ENCODE results near the gene LSM11.

The LSM11 gene

GRCh38 chr5:157729858-157730257, 13.7 kb upstream of the LSM11 start:
- peak overlapping the region; percentile 34; the same call in 1 of the 2 replicates for H3K4me3 ChIP-seq (ENCODE audit: low read length)
- no peak for TF ChIP-seq ZNF274 (IDR thresholded peaks at IDR 0.05; ENCODE audit: low read depth, low read length)

DNA sequence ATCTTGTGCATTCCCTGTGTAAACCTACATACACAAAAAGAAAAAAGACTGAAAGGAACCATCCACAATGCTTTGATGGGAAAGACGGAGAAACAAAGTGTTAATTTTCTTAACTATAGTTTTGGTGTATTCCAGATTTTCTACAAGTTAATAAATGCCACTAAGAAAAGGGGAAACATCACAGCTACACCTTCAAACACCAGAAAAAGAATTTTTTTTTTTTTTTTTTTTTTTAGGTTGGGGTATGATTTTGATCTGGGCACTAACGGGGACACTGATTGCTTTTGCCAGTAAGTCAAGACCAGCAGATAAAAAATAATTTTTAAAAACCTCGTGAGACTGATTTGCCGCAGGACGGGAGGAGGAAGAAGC, 12.6 kb upstream of the LSM11 start:
- peak overlapping the region; percentile 68 for H3K4me3 ChIP-seq (ENCODE audit: low read length)
- no peak for TF ChIP-seq ZNF274 (IDR thresholded peaks at IDR 0.05; ENCODE audit: low read depth, low read length)

DNA sequence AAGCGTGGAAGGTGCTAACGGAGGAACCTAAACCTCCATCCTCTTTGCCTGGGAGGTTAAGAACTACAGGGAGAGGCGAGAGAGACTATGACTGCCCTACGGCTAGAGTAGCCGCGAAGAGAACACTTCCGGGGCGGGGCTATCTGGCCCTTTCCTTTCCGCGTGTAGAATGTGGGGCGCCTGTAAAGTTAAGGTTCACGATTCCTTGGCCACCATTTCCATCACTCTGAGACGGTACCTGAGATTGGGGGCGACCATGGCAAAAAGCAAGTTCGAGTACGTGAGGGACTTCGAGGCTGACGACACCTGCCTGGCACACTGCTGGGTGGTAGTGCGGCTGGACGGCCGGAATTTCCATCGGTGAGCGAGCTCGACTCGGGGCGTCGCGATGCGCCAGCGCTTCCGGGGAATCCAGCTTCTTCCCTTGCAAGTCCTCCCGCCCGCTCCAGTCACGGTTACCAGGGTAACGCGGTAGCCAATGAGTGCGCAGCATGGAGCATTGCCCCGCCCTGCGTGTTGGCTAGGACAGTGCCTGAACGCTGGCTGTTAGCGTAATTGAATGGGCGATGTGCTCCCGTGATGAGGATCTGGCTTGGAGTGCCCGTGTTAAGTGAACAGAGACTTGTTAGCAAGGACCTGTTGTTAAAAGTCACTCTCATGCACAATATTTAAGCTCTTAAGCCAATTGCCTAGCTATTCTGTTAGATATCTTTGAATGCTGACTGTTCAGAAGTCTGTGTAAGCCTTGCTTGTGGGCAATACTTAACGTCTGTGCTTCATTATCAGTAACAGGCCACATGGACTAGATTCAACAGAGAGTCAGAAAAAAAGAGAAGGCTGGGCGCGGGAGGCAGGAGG, 12.0 kb upstream of the LSM11 start, which contains the start of gene THG1L:
THG1L (plus strand) TSS at position 149 of the 858 bp plus-strand sequence; CDS start at position 170, 21 bp downstream.
- H3K4me3 ChIP-seq (ENCODE audit: low read length): peak within 1 kb of the TSS; percentile 68
- no peak for TF ChIP-seq ZNF274 (IDR thresholded peaks at IDR 0.05; ENCODE audit: low read depth, low read length)

DNA sequence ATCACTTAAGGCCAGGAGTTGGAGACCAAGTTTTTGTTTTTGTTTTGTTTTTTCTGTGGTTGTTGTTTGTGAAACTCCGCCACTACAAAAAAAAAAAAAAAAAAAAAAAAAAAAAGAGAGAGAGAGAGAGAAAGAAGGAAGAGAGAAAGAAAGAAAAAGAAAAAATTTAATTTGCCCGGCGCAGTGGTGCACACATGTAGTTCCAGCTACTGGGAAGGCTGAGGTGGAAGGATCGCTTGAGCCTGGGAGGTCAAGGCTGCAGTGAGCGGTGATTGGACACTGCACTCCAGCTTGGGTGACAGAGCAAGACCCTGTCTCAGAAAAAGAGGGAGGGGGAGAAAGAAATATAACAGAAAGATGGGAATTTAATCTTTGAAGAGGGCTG, 11.4 kb upstream of the LSM11 start:
- H3K4me3 ChIP-seq (ENCODE audit: low read length): peak overlapping the region; percentile 68; the same call in 1 of the 2 replicates

DNA sequence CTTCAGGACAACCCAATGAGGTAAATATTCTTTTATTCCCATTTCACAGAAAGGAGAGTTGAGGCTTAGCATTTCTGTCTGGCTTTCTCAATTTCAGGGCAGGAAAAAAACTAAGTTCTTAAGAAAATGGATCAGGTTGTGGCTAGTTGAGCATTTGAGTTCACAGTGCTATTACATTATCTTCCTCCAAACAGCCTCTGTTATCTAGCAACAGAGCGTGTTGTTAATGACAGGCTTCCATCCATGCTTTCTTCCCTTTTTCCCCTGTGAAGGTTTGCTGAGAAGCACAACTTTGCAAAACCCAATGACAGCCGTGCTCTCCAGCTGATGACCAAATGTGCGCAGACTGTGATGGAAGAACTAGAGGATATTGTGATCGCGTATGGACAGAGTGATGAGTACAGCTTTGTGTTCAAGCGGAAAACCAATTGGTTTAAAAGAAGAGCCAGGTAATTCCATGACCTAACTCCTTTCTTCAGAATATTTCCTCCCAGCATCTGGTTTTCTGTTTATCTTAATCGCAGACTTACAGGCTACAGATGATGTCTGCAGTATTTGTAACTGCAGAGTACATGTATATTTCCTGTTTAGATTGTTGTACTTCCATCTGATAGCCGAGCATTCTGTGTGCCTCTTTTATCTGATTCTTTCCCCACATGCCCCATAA, 10.8 kb upstream of the LSM11 start:
- TF ChIP-seq ZNF274 (IDR thresholded peaks at IDR 0.05; ENCODE audit: low read depth, low read length): no peak
- H3K4me3 ChIP-seq (ENCODE audit: low read length): no peak overlapping the region

More for the DNA sequence above, 11.4 kb upstream of the LSM11 start:
- no peak for TF ChIP-seq ZNF274 (IDR thresholded peaks at IDR 0.05; ENCODE audit: low read depth, low read length)

GRCh38 chr5:157734436-157734835, 9.1 kb upstream of the LSM11 start:
- no peak for TF ChIP-seq ZNF274 (IDR thresholded peaks at IDR 0.05; ENCODE audit: low read depth, low read length)

DNA sequence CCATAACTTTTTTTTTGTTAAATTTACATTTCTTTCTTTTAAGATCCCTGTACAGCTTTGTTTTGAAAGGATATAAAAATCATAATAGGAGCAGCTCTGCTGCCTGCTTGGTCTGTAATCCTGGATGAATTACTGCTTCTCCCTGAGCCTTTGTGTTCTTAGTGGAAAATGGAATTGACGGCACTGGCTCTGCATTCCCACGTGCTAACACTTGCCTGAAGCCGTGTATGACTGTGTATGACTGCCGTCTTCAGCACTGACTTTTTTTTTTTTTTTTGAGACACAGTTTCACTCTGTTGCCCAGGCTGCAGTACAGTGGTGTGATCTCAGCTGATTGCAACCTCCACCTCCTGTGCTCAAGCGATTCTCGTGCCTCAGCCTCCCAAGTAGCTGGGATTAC, 7.5 kb upstream of the LSM11 start:
- no peak for TF ChIP-seq ZNF274 (IDR thresholded peaks at IDR 0.05; ENCODE audit: low read depth, low read length)

More at GRCh38 chr5:157734436-157734835, 9.1 kb upstream of the LSM11 start:
- no peak overlapping the region for H3K4me3 ChIP-seq (ENCODE audit: low read length)

GRCh38 chr5:157739388-157740228, 3.9 kb upstream of the LSM11 start:
- no peak overlapping the region for H3K4me3 ChIP-seq (ENCODE audit: low read length)
- no peak for TF ChIP-seq ZNF274 (IDR thresholded peaks at IDR 0.05; ENCODE audit: low read depth, low read length)

More for the DNA sequence above, 7.5 kb upstream of the LSM11 start:
- no peak overlapping the region for H3K4me3 ChIP-seq (ENCODE audit: low read length)

- no peak overlapping the region for H3K4me3 ChIP-seq (ENCODE audit: low read length)
- TF ChIP-seq ZNF274 (IDR thresholded peaks at IDR 0.05; ENCODE audit: low read depth, low read length): no peak
These were observed 3.3 kb upstream of the LSM11 start for GRCh38 chr5:157740229-157740610.

DNA sequence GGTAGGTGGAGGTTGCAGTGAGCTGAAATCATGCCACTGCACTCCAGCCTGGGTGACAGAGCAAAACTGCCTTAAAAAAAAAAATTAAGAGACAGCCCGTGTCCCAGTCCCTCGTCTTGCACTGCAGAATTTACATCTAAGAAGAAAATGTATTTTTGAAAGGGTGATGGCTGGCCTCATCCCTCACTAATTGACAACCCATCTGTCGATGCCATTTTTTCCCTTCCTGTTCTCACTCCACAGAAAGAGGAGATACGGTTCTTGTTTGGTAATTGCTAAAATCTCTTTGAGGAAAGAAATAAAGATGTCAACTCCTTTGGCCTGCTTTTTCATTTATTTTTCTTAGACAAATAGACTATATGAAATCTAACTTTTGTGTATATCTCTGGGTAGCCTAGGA, 2.4 kb upstream of the LSM11 start:
- no peak for TF ChIP-seq ZNF274 (IDR thresholded peaks at IDR 0.05; ENCODE audit: low read depth, low read length)
- no peak overlapping the region for H3K4me3 ChIP-seq (ENCODE audit: low read length)

GRCh38 chr5:157744051-157745011, 819 bp downstream of the LSM11 start:
- TF ChIP-seq ZNF274 (IDR thresholded peaks at IDR 0.05; ENCODE audit: low read depth, low read length): no peak
- H3K4me3 ChIP-seq (ENCODE audit: low read length): peak overlapping the region; percentile 61

DNA sequence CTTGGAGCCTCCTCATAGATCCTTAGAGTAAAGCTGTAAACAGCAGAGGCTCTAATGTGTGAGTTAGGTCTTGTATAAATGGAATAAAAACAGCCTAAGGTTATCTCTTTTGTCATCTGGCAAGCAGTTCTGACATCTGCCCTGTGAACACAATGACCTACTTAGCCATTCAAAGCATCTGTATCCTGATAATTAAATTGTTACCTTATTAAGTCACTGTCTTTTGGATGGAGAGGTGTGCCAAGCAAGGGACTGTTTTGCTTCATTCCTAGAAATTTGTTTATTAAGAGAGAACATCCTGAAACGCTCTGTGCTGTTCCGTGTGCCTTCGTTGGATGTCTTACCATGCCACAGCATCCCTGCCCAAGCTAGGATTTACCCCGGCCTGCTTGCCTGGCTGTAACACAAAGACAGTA, 1.5 kb downstream of the LSM11 start:
- TF ChIP-seq ZNF274 (IDR thresholded peaks at IDR 0.05; ENCODE audit: low read depth, low read length): no peak
- 0 out of 2 replicates have a peak overlapping the region, but pooled peaks have one; percentile 61 for H3K4me3 ChIP-seq (ENCODE audit: low read length)

- TF ChIP-seq ZNF274 (IDR thresholded peaks at IDR 0.05; ENCODE audit: low read depth, low read length): no peak
These were observed 3.7 kb downstream of the LSM11 start for GRCh38 chr5:157747173-157747740.

More at GRCh38 chr5:157747173-157747740, 3.7 kb downstream of the LSM11 start:
- H3K4me3 ChIP-seq (ENCODE audit: low read length): no peak overlapping the region

Measured in GM08714 (cell line).